NCI-H1694 (cell line): ENCODE measurements around the gene ST6GALNAC3.
"Not testable (repeated sequence)": the region's sequence is repeated elsewhere in the genome, so short reads cannot be mapped to it uniquely, and the experiment has no call there.

Source experiments
- DNase-seq: peaks from one replicate; lab custom pipeline; 2025; lab: John Stamatoyannopoulos, UW

ST6GALNAC3 gene

DNA sequence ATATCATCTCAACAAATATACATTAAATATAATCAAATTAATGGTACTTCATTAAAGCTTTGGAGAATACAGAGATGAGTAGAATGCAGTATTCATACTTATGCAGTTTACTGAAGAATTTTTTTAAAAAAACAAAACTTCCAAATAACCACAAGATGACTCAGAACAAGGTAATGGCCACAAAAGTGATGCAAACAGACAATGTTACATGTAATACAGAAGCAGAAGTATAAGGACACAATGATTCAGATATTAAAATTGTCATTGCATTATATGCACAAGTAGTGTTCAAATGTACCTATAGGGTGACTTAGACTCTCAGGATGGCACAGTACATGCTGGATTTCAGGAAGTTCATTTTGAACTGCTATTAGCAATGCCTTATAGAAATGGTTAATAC is 565.5 kb downstream of the ST6GALNAC3 start:
- no peak for DNase-seq

DNA sequence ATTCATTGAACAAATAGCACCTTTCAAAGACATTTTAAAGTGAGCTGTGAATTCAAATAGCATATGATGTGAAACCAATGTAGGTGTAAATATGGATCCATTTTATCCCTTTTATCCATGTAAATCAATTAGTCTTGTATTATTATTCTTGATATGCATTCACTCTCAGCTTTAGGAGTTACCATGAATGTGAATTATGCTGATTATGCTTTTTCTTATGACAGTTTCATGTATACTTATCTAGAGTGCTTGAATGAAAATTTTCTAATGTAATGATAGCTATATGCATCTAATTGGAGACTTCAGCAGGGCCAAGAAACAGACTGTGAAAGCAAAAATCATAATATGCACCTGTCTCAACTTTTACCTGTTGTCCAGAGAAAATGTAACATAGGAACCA is 566.2 kb downstream of the ST6GALNAC3 start:
- no peak for DNase-seq

DNA sequence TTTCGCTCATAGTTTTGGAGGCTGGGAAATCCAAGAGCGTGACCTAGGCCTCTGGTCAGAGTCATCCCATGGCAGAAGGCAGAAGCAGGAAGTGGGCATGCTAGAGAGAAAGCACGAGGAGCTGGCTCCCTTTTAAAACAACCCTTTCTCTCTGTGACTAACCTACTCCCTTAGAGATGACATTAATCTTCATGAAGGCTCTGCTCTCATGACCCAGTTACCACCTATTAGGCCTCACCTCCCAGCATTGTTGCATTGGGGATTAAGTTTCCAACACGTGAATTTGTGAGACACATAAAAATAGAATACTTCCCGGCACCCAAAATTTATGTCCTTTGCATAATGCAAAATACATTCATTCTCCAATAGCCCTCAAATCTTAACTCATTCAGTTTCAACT is 569.6 kb downstream of the ST6GALNAC3 start:
- no peak for DNase-seq

DNA sequence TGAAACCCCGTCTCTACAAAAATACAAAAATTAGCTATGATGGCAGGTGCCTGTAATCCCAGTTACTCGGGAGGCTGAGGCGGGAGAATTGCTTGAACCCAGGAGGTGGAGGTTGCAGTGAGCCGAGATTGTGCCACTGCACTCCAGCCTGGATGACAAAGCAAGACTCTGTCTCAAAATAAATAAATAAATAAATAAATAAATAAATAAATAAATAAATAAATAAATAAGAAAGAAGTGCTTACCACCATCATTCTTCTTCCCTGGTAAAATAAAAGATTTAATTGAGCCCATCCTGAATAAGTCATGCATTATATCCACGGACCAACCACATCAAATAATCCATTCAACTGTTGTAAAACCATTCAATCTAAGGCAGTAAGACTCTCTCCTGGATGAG is 578.3 kb downstream of the ST6GALNAC3 start:
- not testable (repeated sequence) for DNase-seq

DNA sequence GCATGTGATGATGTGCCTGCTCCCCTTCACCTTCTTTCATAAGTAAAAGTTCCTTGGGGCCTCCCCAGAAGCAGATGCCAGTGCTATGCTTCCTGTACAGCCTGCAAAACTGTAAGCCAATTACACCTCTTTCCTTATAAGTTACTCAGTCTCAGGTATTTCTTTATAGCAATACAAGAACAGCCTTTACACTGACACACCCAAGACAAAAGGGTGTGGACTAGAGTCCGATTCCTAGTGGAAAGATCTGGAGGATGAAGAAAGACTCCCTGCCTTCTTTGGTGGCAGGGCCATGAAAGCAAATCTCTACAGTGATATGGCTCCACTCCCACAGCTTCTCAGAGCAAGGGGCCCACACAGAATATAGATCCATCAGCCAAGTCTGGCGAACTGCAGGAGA is 583.1 kb downstream of the ST6GALNAC3 start:
- DNase-seq: no peak

DNA sequence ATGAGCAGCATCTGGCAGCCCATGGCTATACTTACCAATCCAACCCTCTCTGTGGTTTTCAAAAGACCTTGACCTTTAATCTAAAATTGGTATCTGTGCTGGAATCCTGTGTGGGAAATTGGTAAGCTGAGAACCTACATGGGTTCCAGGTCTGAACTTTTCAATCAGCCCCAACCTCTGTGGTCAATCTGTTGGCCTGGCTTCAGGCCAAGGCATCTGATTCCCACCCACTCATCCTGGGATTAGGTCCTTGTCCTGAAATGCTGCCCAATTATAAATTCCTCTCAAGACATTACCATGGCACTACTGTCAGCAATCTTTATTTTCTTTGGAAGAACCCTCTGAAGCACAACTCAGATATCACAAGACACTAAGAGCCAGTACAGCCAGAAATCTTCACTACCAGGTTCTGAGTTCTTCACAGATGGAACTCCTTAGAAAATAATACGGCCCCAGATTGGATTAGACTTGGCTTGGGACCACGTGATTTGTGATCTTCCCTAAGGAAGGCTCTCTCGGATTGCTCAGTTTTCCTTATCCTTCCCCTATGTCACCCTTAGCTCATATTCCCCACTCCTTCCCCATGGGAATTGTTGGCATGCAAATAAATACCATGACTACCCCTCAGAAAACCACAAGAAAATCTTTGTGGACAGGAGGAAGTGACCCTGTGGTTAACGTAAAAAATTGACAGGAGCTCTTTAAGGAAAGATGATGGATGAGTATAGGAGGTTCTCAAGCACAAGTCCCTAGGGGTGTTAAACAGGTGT is 584.8 kb downstream of the ST6GALNAC3 start:
- DNase-seq: no peak

DNA sequence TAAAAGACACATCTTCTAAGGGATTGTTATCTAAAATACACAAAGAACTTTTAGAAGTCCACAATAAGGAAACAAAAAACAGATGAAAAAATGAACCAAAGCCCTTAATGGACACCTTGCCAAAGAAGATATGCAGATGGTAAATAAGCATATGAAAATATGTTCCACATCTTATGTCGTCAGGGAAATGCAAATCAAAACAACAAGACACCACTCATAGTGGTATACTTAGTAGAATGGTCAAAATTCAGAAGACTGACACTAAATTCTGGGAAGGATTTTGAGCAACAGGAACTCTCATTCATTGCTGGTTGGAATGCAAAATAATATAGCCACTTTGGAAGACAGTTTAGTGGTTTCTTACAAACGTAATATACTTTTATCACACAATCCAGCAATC is 587.0 kb downstream of the ST6GALNAC3 start:
- no peak for DNase-seq

DNA sequence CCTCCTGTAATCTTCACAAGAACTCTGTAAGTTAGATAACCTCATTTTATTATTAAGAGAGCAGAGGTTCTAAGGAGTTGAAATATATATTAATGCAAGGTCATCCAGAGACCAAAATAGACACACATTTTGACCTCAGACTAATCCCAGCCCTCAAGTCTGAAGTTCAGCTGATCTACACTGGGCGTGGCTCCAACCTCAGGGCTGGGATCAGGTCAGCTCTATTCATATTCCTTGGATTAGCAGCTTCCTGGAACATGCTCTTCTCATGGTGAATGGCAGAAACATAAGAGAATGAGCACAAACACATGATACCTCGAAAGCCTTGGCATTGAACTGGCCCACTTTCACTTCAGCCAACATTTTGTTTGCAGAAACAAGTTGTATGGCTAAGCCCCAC is 592.0 kb downstream of the ST6GALNAC3 start:
- DNase-seq: no peak

DNA sequence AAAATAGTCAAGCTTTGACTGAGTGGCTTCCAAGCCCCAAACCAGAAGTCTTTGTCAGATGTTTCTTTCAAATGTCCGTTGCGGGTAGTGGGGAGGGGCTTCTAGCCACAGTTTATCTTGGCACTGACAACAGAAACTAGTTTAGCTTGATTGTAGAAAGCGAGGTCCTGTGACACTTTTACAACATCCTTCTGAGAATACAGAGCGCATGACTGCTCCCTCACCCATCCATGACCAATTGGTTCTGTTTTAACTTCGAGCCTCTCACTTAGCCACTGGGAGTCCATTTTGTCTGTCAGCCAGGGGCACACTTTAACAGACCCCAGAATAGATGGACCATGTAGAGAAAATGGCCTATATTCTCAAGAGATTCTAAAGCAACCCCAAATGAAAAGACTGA is 593.5 kb downstream of the ST6GALNAC3 start:
- DNase-seq: no peak

DNA sequence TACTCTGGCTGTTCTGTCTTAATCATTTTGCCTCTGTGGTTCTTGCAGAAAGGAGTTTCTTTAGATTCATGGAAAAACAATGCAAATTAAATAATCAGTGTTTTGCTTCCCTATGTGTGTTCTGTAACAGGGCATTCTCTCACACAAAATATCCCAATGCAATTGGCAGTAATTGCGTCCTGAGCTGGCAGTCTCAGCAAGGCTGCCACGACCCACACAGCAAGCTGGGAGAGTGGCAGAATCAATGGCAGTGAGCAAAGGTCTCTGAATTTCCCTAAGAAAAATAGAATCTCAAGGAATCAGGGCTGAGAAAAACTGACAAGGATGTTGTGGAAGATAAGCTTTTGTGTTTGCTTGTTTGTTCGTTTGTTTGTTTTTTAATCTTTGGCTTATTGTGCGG is 594.6 kb downstream of the ST6GALNAC3 start:
- no peak for DNase-seq

DNA sequence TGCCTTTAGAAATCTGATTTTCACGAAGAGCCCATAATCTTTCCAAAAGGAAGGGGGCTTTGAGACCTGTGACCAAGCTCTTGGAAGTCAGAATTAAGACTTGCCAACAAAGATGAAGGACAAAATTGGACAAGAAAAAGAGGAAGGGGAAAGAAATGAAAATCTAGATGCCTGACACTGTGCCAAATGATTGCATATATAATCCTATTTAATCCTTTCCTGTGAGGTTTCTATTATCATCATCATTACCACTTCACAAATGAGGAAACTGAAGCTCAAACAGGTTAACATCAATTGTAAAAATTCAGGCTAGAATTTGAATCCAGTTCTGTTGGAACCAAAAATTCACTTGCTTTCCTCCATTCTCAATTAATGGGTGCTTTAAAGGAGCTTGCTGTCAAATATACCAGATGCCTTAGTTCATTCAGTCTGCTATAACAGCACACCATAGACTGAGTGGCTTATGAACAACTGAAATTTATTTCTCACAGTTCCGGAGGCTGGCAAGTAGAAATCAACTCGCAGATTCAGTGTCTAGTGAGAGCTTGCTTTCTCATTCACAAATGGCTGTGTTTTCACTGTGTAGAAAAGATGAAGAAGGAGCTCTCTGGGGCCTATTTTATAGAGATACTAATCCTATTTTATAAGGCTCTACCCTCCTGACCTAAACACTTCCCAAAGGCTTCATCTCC is 595.2 kb downstream of the ST6GALNAC3 start:
- DNase-seq: no peak

DNA sequence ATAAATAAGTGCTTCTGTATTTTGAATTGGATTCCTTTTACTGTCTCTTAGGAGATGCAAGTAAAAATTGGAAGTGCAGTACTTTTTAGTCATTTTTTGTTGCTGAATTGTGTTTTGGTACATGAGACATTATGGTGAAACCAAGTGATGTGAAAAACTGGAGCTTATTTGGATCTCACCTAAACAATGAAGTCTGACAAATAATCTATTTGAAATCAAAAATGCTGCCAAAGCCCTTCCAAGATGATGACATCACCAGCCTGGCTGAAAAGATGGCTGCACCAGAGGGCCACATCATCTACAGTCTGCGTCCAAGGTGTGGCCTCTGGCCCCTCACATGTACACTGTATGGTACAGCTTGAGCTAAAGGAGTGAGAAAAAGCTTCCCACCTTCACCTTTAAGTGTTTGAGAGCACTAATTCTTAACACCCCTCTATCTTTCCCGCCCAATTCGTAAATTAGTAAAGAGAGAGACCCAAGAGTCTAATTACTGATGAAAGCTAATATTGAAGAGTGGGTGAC is 600.2 kb downstream of the ST6GALNAC3 start:
- no peak for DNase-seq

DNA sequence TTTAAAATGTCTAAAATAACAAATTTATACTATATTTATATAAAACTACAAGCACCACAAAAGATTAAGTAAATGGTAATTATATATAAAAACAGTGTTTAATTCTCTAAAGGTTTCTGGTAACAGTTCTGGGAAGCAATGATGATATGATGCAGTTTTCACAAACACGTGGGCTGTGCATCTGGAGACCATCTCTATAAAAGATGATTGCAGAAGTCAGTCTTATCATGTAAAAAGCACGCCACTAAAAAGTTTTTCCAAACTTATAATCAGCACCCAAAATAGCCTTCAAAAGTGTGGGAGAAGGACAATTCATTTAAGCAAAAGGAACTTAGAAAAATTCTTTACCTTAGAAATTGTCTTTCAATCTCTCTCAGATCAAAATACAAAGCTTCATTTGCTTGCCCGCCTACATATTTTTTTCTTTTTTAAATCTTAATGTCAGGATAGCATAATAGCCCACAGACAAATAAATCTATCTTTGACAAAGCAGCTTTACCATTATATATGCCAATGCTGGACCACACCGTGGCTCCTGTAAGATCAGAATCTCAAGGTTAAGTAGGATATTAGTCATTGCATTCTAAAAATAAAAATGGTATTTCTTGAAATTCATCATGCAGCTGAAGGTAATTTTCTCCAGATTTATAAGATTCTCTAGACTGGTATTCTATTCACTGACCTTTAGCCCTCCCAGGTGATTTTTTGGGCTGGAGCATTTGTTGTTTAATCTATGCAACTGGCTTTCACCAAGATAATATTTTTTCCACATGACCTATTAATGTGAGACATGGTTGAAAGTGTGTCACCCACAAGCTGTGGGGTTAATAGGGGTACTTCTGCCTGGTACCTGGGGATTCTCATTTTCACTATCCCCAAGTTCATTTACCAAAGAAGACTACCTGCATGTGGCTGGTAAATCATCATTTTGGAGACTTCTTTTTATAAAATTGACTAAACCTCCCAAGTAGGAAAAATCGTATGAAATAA is 603.2 kb downstream of the ST6GALNAC3 start:
- no peak for DNase-seq

DNA sequence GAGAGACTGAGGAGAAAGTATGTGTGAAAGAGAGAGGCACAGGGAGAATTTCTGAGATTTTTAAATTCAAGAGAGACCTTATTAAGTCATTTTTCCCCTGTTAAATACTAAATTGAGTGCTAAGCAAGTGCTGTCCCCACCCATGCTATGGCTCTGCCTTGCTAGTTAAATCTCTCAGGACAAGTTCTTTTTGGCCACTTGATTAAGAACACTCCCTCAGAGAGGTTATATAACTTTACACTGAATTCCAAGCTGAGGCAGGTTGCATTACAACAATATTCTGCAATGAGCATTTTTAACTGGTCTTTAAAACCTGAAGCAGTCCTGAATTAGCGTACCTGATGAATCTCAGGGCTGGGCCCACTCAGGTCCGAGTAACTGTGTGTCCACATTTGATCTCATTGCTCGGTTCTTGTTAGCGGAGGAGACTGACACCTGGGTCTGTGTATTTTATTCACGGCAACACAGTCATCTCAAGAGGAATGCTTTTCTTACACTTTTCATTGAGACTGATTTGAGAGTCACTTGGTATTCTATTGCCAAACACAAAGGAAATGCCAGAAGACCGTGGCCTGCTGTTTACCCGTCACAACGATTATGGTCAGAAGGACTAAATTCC is 605.1 kb downstream of the ST6GALNAC3 start:
- no peak for DNase-seq

DNA sequence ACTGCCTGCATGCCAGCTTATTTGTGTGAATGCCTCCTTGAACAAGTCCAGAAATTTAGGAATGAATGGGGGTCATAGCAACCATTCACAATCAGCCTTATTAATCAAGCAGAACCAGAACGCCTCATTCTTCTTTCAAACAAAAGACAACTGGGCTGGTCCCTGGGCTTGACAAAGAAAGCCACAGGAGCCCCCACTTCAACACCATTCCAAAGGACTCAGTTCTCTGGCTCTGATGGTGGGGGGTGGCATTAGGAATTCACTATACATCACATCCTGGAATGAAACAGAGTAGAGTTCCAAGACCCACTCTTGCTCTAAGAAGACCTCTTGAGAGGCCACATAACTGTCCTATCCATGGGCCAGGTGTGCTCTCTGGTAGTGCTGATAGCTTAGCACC is 606.1 kb downstream of the ST6GALNAC3 start:
- DNase-seq: no peak

DNA sequence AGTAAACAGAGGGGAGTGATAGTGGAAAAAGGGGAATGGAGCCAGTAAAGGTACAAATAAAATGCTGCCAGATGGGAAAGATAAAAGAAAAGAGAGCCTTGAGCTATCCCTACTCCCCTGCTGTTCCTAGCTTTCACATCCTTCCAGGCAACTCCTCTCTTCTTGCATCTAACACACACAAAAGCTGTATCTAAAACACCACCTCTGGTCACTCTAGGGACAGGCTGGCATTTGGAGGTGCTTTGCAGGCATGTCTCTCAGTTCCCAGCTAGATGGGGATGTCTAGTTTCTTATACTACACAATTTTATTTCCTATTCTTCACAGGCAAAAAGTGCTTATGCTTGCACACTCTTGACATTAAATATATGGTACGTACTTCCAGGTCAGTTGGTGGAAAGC is 607.6 kb downstream of the ST6GALNAC3 start:
- DNase-seq: no peak
